Eye (tissue), 1 donor: ENCODE measurements around the gene DNM1.
"Not testable (repeated sequence)": the region's sequence is repeated elsewhere in the genome, so short reads cannot be mapped to it uniquely, and the experiment has no call there.

Experiments
- DNase-seq: peaks from one replicate; pipeline ENCODE4 v3.0.0-alpha.2; 2015

The DNM1 gene

DNA sequence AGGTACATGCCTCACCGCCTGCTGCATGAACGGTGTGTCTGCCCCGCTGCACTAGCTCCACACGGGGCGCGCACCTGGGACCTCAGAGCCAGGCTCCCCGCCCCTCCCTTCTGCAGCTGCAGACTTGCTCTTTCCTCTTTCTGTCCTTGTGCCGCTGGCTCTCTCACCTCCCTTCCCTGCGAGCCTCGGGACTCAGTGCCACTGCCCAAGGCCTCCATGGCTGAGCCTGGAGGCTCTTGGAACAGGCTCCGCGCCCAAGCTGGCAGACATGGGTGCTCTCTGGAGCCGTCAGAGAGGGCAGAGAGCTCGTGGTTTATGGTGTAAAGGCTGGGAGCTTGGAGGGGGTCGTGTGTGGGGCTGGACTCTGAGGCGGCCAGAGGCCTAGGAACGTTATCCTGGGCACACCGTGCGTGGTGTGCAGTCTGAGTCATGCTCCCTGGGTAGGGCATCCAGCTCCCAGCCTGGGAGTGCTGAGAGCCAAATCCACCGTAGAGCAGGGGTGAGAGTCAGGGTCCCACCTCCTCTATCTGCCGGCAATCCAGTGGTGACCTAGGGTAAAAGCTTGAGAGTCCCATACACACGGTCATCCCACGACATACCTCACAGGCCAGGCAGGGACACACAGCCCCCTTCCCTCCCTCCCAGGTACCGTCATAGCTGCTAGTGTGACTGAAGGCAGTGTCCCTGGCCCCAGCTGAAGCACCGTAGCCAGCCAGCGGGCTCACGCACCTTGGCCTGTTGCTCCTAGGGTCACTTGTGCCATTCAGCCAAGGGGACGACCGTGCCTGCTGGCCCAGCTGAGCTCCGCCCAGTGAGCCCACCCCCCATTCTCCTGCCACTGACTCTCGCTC lies 50.2 kb downstream of the DNM1 start:
- DNase-seq, result no peak

DNA sequence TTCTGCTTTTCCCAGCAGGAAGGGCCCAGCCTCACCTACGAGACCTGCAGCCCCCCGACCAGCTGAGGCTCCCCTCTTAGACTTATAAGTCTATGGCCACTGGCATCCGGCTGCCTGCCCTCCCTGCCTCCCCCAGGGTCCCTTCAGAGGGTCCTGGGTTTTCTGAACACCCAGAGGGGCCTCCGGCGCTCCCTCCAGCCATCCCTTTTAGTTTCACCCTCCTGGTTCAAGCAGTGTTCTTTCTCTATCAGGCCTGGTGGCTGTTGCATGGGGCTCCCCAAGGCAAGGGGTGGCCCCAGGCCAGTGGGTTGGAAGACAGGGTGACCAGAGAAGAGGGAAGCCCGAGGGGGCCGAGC lies 50.8 kb downstream of the DNM1 start:
- DNase-seq, result no peak

DNA sequence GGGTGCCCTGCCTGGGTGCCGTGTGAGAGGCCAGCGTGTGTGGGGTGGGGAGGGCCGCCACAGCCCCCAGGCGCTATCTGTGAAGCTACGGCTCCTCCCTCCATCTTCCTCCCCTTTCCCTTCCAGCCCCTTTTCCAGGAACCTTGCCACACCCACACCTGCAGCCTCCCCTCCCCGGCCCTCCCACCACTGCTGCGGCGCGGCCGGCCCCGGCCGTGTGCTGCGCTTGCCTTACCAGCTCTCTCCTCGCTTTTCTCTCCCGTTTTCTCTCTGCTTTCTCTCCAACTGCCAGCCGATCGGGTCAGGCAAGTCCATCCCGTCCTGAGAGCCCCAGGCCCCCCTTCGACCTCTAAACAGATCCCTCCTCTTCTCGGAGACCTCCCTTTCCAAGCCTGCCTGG lies 51.2 kb downstream of the DNM1 start:
- no peak for DNase-seq

DNA sequence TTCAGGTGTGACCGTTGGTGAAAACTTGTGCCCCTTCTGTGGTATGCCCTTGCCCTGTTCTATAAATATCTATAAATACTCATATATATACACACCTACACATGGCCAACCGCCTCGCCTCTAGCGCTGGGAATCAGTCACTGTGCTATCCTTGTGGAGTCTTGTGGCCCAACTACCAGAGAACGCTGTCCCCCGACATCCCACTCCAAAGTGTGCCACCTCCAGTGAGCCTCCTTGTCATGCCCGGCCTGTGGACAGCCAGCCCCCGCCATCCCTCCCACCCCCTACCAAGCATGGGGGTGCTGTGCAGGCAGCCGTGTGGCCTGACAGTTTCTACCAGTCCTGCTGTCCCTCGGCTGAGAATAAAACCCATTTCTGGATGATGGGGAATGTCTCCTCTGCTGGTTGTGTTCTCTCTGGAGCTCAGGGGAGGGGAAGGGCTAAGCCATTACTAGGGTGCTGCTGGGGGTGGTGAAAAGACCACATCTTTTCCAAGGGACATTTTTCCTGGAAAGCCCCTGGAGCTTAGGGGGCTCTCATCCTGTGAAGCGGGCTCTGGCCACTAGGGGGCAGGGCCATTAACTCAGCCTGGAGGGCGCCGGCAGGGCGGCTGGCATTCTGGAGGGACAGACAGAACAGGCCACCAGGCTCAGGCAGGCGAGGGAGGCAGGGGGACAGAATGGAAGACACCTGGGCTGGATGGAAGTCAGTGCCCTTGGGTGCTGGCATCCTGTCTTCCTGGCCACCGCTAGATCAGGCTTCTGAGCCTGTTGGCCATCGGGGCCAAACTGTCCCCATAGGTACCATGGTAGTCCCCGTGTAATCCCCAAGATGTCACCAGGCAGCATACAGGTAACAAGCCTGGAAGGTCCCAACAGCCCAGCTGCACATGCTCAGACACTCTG lies 51.9 kb downstream of the DNM1 start:
- peak; percentile 83 for DNase-seq

DNA sequence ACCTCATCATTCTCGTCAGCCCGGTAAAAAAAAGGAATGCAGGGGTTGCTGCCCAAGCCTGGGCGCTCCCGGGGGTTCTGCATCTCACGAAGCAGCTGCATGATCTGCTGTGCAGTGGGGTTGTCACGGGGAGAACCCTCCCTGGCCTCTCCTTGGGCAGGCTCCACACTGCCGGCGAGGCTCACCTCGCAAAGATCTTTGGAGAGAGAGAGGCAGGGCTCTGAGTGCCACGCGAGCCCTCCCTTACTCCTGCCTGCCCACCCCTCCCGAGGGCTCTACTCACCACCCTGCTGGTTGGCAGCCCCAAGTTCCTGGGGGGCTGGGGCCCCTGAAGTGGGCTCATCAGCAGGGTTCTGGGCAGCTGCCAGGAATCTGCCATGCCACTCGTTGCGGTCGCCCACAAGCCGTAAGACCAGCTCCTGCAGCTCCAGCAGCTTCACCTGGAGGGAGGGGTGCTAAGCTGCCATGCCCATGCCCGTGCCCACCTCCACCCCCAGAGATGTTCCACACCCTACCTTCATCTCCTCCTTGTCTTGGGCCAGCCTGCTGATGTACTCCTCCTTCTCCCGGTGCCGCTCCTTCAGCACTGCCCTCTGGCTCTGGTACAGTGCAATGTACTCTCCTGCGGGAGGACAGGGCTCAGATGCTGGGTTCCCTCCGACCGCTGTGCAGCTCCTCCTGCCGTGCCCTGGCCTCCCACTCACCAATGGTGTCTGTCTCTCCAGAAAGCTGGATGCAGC lies 54.1 kb downstream of the DNM1 start:
- DNase-seq, result no peak

DNA sequence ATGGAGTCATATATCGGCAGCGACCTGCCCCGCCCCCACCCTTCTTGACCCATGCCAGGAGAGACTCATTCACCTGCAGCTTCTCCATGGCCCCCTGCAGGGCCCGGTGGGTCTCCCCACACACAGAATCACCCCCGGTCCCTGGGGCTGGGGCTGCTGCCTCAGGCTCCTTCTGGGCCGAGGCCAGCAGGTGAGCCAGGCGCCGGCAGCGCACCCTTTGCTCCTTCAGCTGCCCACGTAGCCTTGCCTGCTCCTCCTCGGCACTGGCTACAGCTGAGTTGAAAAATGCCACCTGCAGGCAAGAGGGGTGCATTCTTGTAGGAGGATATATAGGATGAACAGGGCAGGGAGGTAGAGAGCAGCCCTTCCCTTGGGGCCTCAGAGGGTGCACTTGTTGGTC lies 54.7 kb downstream of the DNM1 start:
- no peak for DNase-seq

DNA sequence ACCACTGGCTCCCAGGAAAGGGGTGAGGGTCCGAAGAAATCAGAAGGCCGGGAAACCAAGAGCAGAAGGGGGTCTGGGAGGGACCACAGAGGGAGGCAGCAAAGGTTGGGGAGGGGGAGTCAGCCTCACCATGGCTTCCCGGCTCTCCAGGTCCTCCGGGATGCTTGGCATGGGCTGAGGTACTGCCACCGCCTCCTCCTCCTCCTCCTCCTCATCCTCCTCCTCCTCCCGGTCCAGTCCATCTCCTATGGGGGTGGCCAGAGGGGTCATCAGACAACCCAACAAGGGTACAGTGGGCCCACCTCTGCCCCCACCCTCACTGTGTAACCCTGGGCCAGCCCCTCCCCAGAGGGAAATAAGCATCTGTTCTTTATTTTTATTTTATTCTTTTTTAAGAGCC lies 55.1 kb downstream of the DNM1 start:
- no peak for DNase-seq

DNA sequence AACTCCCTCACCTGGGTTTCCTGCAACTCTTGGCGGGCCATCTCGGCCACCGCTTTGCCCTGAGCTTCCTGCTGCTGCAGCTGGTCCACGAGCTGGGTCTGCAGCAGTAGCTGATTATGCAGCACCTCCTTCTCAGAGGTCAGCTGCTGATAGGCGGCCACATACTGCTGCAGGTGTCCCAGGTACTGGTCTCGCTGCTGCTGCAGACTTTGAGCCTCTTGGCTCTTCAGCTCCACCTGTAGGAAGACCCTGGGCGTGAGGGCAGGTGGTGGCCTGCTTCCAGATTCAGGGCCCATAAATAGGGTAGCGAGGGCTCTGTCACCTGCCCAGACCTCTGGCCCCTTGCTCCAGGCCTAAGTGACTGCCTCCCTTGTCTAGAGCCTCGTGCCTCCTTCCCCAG lies 56.0 kb downstream of the DNM1 start:
- DNase-seq, result no peak

DNA sequence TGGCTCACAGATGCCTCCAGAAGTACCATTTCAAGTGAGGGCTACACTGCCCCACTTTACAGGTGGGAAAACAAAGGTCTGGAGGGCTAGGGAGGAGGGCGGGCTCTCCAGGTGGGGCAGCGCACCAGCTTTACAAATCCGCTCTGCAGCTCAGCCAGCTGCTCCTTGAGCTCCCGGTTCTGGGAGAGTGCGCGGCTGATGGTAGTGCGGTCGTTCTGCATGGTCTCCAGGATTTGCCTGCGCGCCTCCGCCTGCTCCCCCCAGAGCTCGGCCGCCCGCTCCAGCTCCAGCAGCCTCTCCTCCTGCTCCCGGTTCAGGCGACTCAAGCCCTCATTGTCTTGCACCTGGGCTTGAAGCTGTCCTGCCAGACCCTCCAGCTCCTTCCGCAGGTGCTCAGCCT lies 57.2 kb downstream of the DNM1 start:
- no peak for DNase-seq

DNA sequence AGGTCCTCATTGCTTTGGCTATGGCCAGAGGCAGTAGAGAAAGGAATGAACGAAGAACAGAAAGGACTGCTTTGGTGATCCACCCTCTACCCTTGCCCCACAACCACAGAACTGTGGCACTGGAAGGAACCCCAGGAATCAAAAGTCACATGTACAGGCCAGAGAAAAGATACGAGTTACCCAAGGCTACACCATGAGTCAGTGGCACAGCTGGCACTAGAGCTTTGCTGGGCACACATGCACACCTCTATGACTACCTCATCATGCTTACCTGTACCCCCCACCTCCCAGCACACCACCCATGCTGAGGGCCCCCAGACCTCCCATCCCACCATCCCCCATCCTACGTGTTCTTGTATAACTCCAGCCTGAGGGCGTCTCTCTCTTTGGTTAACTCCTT lies 59.5 kb downstream of the DNM1 start:
- DNase-seq, result no peak

DNA sequence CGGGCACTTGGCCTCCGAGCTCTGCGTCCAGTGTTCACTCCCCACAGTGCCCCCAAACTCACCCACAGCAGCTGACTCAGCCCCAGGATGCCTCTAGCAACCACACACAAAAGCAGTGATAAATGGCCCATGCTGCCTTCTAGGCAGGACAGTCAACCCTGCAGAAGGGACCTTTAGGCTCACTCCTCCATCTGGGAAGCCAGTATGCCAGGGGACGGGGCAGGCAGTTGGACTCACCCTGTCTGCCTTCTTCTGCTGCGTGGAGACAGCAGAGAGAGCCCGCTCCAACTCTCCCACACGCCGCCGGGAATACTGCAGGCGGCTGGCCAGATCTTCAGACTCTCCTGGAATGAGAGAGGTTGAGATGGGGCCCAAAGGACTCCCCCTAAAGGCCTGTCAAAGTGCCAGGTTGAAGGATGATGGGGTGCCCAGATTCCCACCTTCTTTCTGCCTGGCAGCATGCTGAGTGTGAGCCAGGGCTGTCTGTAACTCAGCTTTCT lies 62.2 kb downstream of the DNM1 start:
- no peak for DNase-seq

DNA sequence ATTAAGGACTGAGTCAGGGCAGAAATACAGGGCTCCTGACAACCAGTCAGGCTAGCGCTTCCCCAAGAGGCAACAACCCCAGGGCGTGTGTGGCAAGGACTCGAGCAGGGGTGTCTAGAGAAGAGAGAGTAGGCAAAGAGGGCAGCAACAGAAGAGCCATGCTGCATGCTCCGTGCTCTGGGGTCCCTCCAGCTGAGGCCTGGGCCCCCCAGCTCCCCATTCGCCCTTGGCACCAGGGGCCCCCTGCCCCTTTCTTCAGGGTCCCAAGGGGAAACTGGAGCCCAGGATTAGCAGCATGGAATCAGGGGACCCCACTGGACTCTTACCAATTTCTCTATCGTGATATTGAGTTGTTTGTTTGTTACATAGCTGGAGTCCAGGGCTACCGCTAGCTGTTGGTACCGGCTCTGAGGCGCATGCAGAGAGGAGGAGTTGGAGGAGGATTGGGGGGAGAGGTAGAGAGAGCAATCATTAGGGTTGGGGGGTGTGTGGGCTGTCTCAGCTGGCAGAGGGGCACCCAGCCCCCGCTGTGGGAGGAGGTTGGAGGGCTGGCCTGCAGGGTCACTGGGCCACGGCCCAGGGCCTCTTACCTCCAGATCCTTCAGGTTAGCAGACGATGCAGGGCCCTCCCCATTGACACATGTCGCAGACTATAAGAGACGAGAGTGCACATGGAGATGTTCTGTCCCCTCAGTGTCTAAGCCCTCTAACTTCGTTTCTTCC lies 63.9 kb downstream of the DNM1 start:
- DNase-seq, result no peak

DNA sequence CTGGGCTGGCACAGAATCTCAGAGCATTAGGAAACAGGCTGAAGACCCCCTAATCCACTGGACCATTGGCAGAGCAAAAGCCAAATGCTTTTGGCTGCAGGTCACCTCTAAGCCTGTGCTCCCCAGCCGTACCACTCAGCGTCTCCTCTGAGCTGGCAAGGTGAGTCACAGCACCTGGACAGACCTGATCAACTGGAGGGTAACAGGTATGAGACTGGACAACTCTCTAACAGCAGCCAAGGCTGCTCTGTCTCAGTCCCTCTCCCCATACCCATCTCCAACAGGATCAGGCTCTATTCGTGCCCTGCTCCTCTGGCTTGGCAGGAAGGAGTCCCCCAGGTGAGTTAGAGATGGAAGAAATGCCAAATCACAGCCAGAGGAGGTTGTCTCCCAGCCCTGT lies 67.9 kb downstream of the DNM1 start:
- no peak for DNase-seq

DNA sequence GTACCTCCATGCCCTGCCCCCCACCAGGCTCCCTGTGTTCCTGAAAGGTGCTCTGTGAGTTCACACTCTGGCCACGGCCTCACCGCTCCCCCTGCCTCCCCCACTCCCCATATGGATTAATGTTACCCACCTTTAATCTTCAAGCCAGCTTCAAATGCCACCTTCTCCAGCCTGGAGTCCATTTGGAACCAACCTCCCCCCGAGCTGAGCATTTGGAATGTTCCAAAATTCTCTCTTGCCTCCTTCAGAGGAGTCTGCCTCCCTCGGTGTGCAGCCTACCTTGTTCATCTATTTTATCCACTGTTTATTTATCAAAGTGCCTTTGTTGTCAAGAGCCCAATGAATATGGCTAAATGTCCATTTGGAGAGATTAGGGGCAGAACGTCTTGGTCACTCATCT lies 68.3 kb downstream of the DNM1 start:
- DNase-seq, result no peak

DNA sequence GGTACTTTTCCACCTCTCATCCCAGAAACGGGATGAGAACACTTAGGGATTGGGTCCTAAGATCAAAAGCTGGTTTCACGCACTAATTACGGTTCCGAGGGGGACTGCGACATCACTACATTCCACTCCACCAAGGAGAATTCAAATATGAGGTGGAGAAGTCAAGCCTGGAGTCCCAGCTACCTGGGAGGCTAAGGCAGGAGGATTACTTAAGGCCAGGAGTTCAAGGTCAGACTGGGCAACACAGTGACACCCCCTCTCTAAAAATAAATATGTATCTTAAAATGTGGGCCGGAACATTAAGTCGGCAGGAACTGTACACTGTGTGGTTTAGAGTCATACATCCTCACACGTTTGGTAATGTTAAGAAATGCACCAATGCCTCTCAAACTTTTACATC lies 71.1 kb downstream of the DNM1 start:
- no peak for DNase-seq

DNA sequence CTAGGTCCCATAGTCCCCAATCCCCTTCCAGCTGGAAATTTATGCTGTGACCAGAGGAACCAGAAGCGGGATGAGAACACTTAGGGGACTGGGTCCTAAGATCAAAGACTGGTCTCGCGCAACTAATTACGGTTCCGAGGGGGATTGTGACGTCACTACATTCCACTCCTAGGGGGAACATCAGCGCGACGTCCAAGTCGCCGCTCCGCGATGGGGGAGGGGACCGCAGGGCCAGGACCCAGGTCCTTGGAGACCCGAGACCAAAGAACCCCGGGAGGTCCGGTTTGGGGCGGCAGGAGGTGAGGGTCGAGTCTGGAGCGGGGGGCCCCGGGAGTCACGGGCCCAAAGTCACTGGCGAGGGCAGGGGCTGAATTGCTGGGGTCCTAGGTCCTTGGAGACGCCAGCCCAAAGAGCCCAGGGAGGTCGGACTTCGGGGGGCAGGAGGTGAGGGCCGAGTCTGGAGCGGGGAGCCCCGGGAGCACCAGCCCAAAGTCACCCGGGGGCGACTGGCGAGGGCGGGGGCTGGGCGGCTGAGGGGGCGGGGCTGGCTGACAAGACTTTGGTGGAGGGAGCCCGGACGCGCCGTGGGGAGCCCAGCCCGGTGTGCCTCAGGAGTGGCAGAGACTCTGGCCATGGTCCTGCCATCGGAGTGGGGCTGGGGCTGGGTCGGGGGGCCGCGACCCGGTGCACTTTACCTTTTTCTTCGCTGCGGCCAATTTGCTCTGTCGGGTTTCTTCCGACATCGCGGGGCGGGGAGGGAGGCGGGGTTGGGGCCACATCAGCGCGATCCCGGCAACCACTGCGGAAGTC lies 72.2 kb downstream of the DNM1 start, which contains the start of gene GOLGA2:
GOLGA2 (minus strand) TSS at position 810 of the 810 bp plus-strand sequence; CDS start at position 779, 31 bp downstream.
- peak; percentile 74 for DNase-seq

DNA sequence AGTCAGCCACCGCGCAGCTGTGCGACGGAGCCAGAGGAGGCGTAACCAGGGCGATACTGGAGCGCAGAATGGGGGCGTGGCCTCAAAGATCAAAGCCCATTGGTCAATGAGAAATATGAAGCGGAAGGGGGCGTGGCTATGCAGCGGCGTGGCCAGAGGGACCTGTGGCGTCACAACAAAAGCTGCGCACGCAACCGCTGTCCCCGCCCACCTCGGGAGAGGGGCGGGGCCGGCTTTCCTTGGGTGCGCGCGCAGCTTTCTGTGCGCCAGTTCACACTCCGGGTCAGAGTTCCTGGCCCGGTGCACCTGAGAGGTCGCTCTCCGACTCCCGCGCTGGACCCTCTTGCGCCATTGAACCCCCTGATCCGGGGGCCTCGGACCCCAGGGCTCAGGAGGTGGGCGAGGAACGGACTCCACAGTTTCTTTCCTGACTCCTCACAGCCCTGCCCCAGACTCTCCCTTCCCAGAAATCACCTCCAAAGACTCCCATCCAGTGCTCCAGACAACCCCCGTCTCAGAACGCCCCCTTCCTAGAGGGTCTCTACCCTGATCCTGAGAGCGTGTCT lies 72.9 kb downstream of the DNM1 start, which contains the start of gene SWI5:
SWI5 (plus strand) TSS at position 269 of the 566 bp plus-strand sequence.
- peak; percentile 100 for DNase-seq

DNA sequence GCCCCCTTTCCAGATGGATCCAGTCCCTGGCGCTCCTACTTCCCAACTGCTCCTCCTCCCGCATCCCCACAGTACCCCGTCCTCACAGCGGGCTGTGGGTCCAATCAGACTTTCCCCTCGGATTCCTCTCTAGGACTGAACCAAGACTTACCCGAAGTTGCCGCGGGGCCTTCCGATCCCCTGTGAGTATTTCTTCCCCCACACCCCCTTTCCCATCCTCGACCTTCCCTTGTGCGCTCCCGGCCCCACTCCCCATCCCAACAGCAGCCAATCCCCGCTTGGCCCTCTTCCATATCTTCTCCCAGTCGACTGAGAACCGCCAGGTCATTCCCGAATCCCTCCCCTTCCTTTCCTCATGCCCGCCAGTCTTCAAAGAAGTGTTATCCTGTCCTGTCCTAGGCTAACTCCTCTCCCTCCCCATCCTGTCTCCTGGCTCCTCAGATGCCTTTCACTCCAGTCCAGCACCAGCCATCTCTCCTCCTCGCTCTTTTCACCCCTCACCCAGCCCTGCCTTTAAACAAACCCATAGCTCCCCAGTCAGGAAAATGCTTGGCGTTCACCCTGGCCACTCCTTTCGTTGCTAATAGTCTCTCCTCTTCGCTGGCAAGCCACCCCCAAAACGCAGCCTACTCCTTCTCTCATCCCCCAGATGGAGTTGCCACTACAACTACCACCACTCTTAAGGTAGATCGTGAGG lies 73.5 kb downstream of the DNM1 start:
- DNase-seq, result no peak

DNA sequence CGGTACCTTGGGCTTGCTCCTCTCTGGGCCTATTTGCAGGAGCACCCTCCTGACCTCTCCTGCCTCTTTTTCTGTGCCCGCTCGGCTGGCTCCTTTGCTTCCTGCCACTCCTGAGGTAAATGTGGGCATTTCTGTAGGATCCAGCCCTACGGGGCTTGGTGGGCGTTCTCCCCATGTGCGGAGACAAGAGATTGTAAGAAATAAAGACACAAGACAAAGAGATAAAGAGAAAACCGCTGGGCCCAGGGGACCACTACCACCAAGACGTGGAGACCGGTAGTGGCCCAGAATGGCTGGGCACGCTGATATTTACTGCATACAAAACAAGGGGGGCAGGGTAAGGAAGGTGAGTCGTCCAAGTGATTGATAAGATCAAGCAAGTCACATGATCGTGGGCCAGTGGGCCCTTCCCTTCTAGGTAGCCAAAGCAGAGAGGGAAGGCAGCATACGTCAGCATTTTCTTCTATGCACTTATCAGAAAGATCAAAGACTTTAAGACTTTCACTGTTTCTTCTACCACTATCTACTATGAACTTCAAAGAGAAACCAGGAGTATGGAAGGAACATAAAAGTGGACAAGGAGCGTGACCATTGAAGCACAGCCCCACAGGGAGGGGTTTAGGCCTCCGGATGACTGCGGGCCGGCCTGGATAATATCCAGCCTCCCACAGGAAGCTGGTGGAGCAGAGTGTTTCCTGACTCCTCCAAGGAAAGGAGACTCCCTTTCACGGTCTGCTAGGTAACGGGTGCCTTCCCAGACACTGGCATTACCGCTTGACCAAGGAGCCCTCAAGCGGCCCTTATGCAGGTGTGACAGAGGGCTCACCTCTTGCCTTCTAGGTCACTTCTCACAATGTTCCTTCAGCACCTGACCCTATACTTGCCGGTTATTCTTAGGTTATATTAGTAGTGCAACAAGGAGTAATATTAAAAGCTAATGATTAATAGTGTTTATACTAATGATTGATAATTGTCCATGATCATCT lies 76.2 kb downstream of the DNM1 start:
- not testable (repeated sequence) for DNase-seq
